Adrenal gland (tissue), 19 donors: Measurements from ENCODE around the gene BMP6. TPM values are rescaled to one million over a fixed set of nuclear protein-coding genes. Genes with fewer than 3 reads are reported as not detected.
A peak's percentile ranks its signal among the peaks of the same experiment; 100 is the strongest.

Experiments used
- DNase-seq, 7 donors: peaks; one replicate each; pipeline ENCODE4 v3.0.0-alpha.2; 2019 to 2020
- H3K27ac ChIP-seq, 5 donors: fragments of 200-600 bp; sonication (generic) in 4 of 5; 1 replicate in 3 of 5; 2 replicates in 2 of 5; pipeline versions ENCODE4 v1.5.1 to v1.8.0; 2016 to 2020; ENCODE audit warnings: mild to moderate bottlenecking in 1 of 5
- H3K27me3 ChIP-seq: fragments of 200-600 bp; 2 replicates; pipeline ENCODE4 v1.8.0; 2021
- H3K36me3 ChIP-seq, 2 donors: fragments of 200-600 bp; replicated peaks in 1 of 2; 1 replicate in 1 of 2; 2 replicates in 1 of 2; pipeline versions ENCODE4 v1.5.1 to v1.8.0; 2018 to 2022
- H3K4me1 ChIP-seq, 2 donors: fragments of 200-600 bp; replicated peaks in 1 of 2; 1 replicate in 1 of 2; 2 replicates in 1 of 2; pipeline versions ENCODE4 v1.5.1 to v1.8.0; 2018 to 2021
- H3K4me3 ChIP-seq, 4 donors: fragments of 200-600 bp; sonication (generic) in 3 of 4; one replicate each; pipeline ENCODE4 v1.5.1; 2016 to 2018
- H3K9me3 ChIP-seq, 3 donors: fragments of 200-600 bp; sonication (generic) in 1 of 3; replicated peaks in 1 of 3; 1 replicate in 2 of 3; 2 replicates in 1 of 3; pipeline versions ENCODE4 v1.5.1 to v1.8.0; 2016 to 2021
- POLR2A ChIP-seq, 2 donors: fragments of 450-650 bp; IDR thresholded peaks; one replicate each; pipeline ENCODE4 v1.6.1; 2017; ENCODE audit warnings: antibody characterized with exemption in 2 of 2, mild to moderate bottlenecking in 2 of 2, moderate library complexity in 1 of 2
- WGBS, 4 donors: extraction: QIAGEN DNeasy Blood & Tissue Kit in 2 of 4; methylation state at CpG; one replicate each; pipeline versions ENCODE4 v1.1.5 to v1.1.7; 2013 to 2017; 5-methylcytosine and 5-hydroxymethylcytosine counted together
- intact Hi-C, 2 donors: fragments of 100-400 bp; cut with DNase I; formaldehyde crosslinking; loops; one replicate each; pipeline versions ENCODE4 v1.14.1 to v1.15.0; 2022 to 2023
- long read RNA-seq, 10 donors: library from polyadenylated mRNA in 3 of 10; unstranded in 2 of 10; stranded (forward) in 1 of 10; transcript quantifications; one replicate each; pipeline ENCODE4 v2.0.0 and lab custom pipeline, GENCODE V29; 2021 to 2026
- polyA plus RNA-seq, 3 donors: library from polyadenylated mRNA; stranded (reverse); fragments of 200-250 nt in 2 of 3; fragments of 350-450 nt in 1 of 3; fragmentation: Illumina TruSeq in 1 of 3; extraction: RNeasy Lipid Tissue Mini Kit (QIAGEN cat#74804) in 1 of 3; gene quantifications; one replicate each; pipeline ENCODE4 v1.2.3, GENCODE V29; 2013 to 2014
- total RNA-seq, 9 donors: library from RNA; depleted of rRNA in 4 of 9; stranded (reverse); fragments of >200 nt in 4 of 9; fragments of 120-200 nt in 1 of 9; fragmentation: NEBNext Ultra II Directional in 1 of 9; extraction: Animal tissue kit (Norgen Biotek cat#: 25700) in 1 of 9; gene quantifications; one replicate each; pipeline versions ENCODE4 v1.1.0 to v1.2.4, GENCODE V29; 2013 to 2023
- TF ChIP-seq, protein P1 (sequence below), 6 experiments: fragments of 450-650 bp in 4 of 6; fragments of 200-600 bp in 2 of 6; sonication (generic) in 1 of 6; IDR thresholded peaks; 1 replicate in 5 of 6; 2 replicates in 1 of 6; pipeline versions ENCODE4 v1.5.1 to v1.8.0; 2016 to 2021; ENCODE audit warnings: antibody characterized with exemption in 6 of 6, mild to moderate bottlenecking in 2 of 6, moderate library complexity in 1 of 6
- donor health status: healthy with polysubstance abuse.
- donor health status: Bipolar disorder and iron deficiency.
- donor health status: DM: yes; HTN: yes; CAD: no.
- donor health status: DM: no; HTN: no; CAD: no.
- donor health status: DM: no; HTN: no; CAD: no.
- donor health status: DM: yes; HTN: yes; CAD: no.

Gene BMP6
- 10 to 100 TPM in 1 of 9 donors, 1 to 10 TPM in 8; 1.7 to 17.0 (median 4.7) TPM for total RNA-seq
- polyA plus RNA-seq = 1 to 10 TPM; 1.4 to 3.4 (median 2.6) TPM
- long read RNA-seq, donor 1, partial matches to known transcripts = 8 of 11 reads
- long read RNA-seq, donor 1, other reads (novel, unspliced or antisense) = 0 of 11 reads
- long read RNA-seq, donor 2, partial matches to known transcripts = 0 of 3 reads
- long read RNA-seq, donor 2, other reads (novel, unspliced or antisense) = 0 of 3 reads
- long read RNA-seq, donor 3, partial matches to known transcripts = 0 of 2 reads
- long read RNA-seq, donor 3, other reads (novel, unspliced or antisense) = 0 of 2 reads
- long read RNA-seq, donor 4, partial matches to known transcripts = 0 of 2 reads
- long read RNA-seq, donor 4, other reads (novel, unspliced or antisense) = 2 of 2 reads
- long read RNA-seq, donor 5, transcript BMP6-201 (7 exons, 2,780 nt) = major isoform, 11 of 13 reads
- long read RNA-seq, donor 5, partial matches to known transcripts = 0 of 13 reads
- long read RNA-seq, donor 5, other reads (novel, unspliced or antisense) = 2 of 13 reads
- long read RNA-seq, donor 6 = 0 reads
- long read RNA-seq, donor 7 = 0 reads
- long read RNA-seq, donor 8, transcript BMP6-201 (7 exons, 2,780 nt) = major isoform, 8 of 23 reads
- long read RNA-seq, donor 8, partial matches to known transcripts = 15 of 23 reads
- long read RNA-seq, donor 8, other reads (novel, unspliced or antisense) = 0 of 23 reads
- long read RNA-seq, donor 9, partial matches to known transcripts = 0 of 1 reads
- long read RNA-seq, donor 9, other reads (novel, unspliced or antisense) = 0 of 1 reads
- long read RNA-seq, donor 10 = 0 reads

GRCh38 chr6:7725849-7726415, at the start of gene BMP6:
TSS of gene BMP6 (plus strand) at chr6:7726099. CDS start at chr6:7726956, 857 bp downstream.
- Histone ChIP-seq H3K4me1 (peaks cover 17 to 33% of the 10 kb centered on the region in 2 donors), H3K36me3 (no peaks in the 10 kb centered on the region), H3K27ac (no peak within 1 kb of the TSS), H3K4me3 (peak within 1 kb of the TSS in 2 of 4 donors; percentile 34 to 80), H3K27me3 (peaks cover 28% of the 10 kb centered on the region), H3K9me3 (no peaks in the 10 kb centered on the region)
- TF ChIP-seq, protein P1, sequence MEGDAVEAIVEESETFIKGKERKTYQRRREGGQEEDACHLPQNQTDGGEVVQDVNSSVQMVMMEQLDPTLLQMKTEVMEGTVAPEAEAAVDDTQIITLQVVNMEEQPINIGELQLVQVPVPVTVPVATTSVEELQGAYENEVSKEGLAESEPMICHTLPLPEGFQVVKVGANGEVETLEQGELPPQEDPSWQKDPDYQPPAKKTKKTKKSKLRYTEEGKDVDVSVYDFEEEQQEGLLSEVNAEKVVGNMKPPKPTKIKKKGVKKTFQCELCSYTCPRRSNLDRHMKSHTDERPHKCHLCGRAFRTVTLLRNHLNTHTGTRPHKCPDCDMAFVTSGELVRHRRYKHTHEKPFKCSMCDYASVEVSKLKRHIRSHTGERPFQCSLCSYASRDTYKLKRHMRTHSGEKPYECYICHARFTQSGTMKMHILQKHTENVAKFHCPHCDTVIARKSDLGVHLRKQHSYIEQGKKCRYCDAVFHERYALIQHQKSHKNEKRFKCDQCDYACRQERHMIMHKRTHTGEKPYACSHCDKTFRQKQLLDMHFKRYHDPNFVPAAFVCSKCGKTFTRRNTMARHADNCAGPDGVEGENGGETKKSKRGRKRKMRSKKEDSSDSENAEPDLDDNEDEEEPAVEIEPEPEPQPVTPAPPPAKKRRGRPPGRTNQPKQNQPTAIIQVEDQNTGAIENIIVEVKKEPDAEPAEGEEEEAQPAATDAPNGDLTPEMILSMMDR (IDR thresholded peaks at IDR 0.05) = no peak
- peak in 1 of 2 donors; percentile 52 for TF ChIP-seq POLR2A (IDR thresholded peaks at IDR 0.05)
- DNase-seq = peak; percentile 88 to 92 (median 90)
- 0 to 1% (median 0%) methylated on average over 14 to 69 of the region's 69 CpGs for WGBS, 4 donors
- intact Hi-C loops = loop anchor here (10.0 kb wide), 2 partner anchors 129 to 279 kb away; no protein-coding TSS in a partner anchor

- H3K9me3 ChIP-seq = no peaks in the 10 kb centered on the region
- peaks cover 12% of the 10 kb centered on the region for H3K27me3 ChIP-seq
- DNase-seq = no peak
- 84 to 94% (median 87%) methylated on average over 5 of the region's 5 CpGs for WGBS, 4 donors
- no peaks in the 10 kb centered on the region for H3K36me3 ChIP-seq
- TF ChIP-seq, protein P1 (IDR thresholded peaks at IDR 0.05) = no peak
- no peak for TF ChIP-seq POLR2A (IDR thresholded peaks at IDR 0.05)
- no peak overlapping the region for H3K4me3 ChIP-seq
- no peaks in the 10 kb centered on the region for H3K4me1 ChIP-seq
- H3K27ac ChIP-seq = no peak overlapping the region
- intact Hi-C loops = no loop called here
Measured at GRCh38 chr6:7677229-7677628, 48.7 kb upstream of the BMP6 start.

GRCh38 chr6:7680393-7681075, 45.4 kb upstream of the BMP6 start:
- Histone ChIP-seq H3K4me1 (no peaks in the 10 kb centered on the region), H3K9me3 (no peaks in the 10 kb centered on the region), H3K36me3 (no peaks in the 10 kb centered on the region), H3K27me3 (peaks cover 12% of the 10 kb centered on the region), H3K27ac (no peak overlapping the region), H3K4me3 (no peak overlapping the region)
- no peak for DNase-seq
- TF ChIP-seq POLR2A (IDR thresholded peaks at IDR 0.05) = no peak
- TF ChIP-seq, protein P1 (IDR thresholded peaks at IDR 0.05) = no peak
- intact Hi-C loops = no loop called here
- 83 to 90% (median 87%) methylated on average over 12 of the region's 12 CpGs for WGBS, 4 donors
